Type B pancreatic cell (in vitro differentiated cells): ENCODE measurements around the gene CYP46A1. TPM values are rescaled to one million over a fixed set of nuclear protein-coding genes. Genes with fewer than 3 reads are reported as not detected.
A peak's percentile ranks its signal among the peaks of the same experiment; 100 is the strongest.

Experiments
- DNase-seq: peaks from one replicate; pipeline ENCODE4 v3.0.0; 2021; ENCODE audit warnings: mixed read lengths; ENCODE audit not compliant: unreplicated experiment; ENCODE audit errors: extremely low spot score
- H3K27ac Mint-ChIP-seq: 2 replicates; pipeline ENCODE4 v1.8.0; 2021; ENCODE audit warnings: mild to moderate bottlenecking, mixed read lengths
- H3K27me3 Mint-ChIP-seq: 2 replicates; pipeline ENCODE4 v1.8.0; 2021; ENCODE audit warnings: mixed read lengths
- H3K36me3 Mint-ChIP-seq: 2 replicates; pipeline ENCODE4 v1.8.0; 2021; ENCODE audit warnings: mixed read lengths
- H3K4me1 Mint-ChIP-seq: one replicate; pipeline ENCODE4 v1.8.0; 2021; ENCODE audit warnings: mixed read lengths; ENCODE audit not compliant: unreplicated experiment
- H3K4me3 Mint-ChIP-seq: 2 replicates; pipeline ENCODE4 v1.8.0; 2021; ENCODE audit warnings: mild to moderate bottlenecking, mixed read lengths
- H3K9me3 Mint-ChIP-seq: 2 replicates; pipeline ENCODE4 v1.8.0; 2021; ENCODE audit warnings: mixed read lengths
- total RNA-seq: library from RNA; stranded (reverse); gene quantifications from 2 replicates; pipeline ENCODE4 v1.2.1, GENCODE V29; 2021; ENCODE audit warnings: low replicate concordance
- TF ChIP-seq, protein P1 (sequence below): fragments of 200-600 bp; sonication (generic); conservative IDR thresholded peaks from 2 replicates; pipeline ENCODE4 v1.5.0; 2021; ENCODE audit warnings: antibody characterized with exemption, mild to moderate bottlenecking

CYP46A1 gene
- total RNA-seq, 1 donor from 2014 or later, result 4.7 TPM

DNA sequence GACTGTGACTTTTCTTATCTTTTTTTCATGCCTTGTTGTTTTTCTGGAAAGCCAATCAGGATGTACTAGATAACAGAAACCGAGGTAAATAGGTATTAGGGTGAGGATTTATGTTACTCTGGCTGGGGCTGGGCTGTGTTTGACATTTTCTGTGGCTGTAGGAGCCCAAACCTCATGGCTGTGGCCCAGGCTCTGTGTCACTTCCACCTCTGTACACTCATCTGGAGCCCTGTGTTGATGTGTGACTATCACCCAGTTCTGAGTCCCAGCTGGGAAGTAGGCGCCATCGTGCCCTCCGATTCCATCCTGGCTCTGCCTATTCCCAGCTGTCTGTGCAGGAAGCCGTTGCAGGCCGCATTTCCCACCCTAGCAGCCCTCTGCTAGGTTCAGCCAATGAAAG, 40.8 kb upstream of the CYP46A1 start:
- Mint-ChIP-seq H3K9me3 (no peaks in the 10 kb centered on the region), H3K4me3 (no peak overlapping the region), H3K4me1 (no peaks in the 10 kb centered on the region), H3K27ac (no peak overlapping the region), H3K27me3 (peaks cover 10% of the 10 kb centered on the region), H3K36me3 (no peaks in the 10 kb centered on the region)
- TF ChIP-seq, protein P1, sequence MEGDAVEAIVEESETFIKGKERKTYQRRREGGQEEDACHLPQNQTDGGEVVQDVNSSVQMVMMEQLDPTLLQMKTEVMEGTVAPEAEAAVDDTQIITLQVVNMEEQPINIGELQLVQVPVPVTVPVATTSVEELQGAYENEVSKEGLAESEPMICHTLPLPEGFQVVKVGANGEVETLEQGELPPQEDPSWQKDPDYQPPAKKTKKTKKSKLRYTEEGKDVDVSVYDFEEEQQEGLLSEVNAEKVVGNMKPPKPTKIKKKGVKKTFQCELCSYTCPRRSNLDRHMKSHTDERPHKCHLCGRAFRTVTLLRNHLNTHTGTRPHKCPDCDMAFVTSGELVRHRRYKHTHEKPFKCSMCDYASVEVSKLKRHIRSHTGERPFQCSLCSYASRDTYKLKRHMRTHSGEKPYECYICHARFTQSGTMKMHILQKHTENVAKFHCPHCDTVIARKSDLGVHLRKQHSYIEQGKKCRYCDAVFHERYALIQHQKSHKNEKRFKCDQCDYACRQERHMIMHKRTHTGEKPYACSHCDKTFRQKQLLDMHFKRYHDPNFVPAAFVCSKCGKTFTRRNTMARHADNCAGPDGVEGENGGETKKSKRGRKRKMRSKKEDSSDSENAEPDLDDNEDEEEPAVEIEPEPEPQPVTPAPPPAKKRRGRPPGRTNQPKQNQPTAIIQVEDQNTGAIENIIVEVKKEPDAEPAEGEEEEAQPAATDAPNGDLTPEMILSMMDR, result no peak
- no peak for DNase-seq

DNA sequence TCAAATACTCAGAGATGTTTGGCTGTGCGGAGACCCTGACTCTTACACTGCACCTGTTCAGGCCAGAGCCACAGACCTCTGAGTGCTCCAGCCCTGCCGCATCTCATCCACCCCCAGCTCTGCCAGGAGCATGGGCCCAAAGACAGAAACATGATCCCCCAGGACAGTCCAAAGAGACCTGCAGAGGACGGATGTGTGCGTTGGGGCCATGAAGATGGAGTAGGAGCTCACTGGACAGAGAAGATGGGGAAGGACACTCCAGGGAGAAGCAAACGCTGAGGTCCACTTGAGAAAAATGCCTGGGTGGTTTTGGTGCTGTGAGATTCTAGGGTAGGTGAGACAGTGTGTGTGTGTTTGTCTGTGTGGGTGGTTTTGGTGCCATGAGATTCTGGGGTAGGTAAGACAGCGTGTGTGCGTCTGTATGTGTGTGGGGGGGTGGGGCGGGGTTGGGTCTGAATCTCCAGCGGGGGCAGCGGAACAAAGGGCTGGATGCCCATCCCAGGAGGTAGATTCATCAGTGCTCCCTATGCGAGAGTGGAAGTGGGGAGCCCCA, 40.0 kb upstream of the CYP46A1 start:
- Mint-ChIP-seq H3K9me3 (no peaks in the 10 kb centered on the region), H3K4me3 (peak overlapping the region; percentile 61), H3K36me3 (no peaks in the 10 kb centered on the region), H3K27ac (no peak overlapping the region), H3K27me3 (peaks cover 12% of the 10 kb centered on the region), H3K4me1 (no peaks in the 10 kb centered on the region)
- TF ChIP-seq, protein P1, result no peak
- DNase-seq, result no peak

DNA sequence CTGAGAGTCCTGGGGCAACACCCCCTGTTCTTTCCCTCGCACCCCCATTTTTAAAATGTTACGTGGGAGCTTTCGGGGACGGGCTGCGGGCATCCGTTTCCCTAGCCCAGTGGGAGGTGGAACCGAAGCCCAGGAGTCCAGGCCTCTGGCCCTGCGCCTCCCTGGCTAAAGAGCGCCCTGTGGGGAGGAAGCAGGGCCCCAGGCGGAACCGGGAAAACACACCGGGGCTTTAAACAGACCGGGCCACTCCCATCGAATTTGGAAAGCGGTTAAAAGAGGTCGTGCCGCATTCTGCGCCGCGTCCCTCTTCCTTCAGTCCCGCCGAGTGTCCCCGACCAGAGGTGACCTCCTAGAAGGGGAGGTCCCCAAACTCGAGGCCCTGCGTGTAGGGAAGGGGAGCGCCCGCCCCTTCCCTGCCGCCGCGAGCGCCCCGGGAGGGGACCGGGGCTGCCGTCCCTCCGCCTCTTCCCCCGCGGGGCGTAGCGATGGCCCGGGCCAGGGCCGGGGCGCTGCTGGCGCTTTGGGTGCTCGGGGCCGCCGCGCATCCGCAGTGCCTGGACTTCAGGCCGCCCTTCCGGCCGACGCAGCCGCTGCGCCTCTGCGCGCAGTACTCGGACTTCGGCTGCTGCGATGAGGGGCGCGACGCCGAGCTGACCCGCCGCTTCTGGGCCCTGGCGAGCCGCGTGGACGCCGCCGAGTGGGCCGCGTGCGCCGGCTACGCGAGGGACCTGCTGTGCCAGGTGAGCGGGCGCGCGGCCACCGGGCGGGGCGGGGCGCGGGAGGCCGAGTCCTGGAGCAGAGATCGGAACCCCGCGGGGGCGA, 39.2 kb upstream of the CYP46A1 start, which contains the start of gene HHIPL1:
Gene HHIPL1 (plus strand): TSS at position 407 of the 822 bp plus-strand sequence. CDS start 79 bp downstream, at position 486.
- Mint-ChIP-seq H3K27me3 (peaks cover 12% of the 10 kb centered on the region), H3K4me1 (no peaks in the 10 kb centered on the region), H3K27ac (no peak within 1 kb of the TSS), H3K4me3 (peak within 1 kb of the TSS; percentile 61), H3K9me3 (no peaks in the 10 kb centered on the region), H3K36me3 (no peaks in the 10 kb centered on the region)
- TF ChIP-seq, protein P1, result peak; percentile 29
- DNase-seq, result no peak

DNA sequence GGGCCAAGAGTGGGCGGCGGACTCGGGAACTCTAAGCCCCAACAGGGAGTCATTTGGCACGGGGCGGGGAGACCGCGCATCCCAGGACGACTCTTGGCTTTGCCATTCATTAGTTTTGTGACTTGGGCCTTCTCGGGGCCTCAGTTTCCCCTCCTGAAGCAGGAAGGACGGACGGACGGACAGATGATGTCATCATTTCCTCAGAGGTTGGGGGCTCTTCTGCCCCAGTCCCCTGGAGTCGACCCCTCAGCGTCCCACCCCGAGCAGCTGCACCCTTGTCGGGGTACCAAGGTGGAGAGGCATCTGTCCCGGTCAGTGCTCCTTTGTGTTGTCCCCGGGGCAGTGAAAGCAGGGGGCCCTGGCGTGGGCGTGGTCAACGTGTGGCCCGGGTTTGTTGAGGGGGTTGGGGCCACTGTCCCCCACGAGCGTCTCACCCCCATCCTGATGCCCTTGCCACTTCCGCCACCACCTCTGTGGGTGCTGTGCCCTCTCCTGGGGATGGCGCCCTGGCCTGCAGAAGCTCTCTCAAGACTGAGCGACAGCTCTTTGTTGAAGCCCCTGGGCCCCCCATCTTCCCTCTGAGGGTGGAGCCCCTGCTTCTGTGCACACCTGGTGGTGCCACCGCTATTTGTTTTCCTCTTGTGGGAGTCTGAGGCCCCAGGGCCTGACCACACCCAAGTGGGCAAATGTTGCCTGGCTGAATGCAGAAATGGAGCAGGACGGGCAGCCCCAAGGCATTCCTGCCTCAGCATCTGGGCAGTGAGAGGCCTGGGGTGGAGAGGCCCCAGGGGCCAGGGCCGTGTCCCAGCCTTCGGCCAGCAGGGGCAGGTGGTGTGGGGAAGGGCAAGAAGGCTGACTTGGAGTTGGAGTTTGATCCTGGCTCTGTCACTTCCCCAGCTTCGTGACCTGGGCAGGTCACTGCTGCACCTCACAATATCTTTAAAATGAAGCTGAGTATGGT, 38.3 kb upstream of the CYP46A1 start:
- H3K9me3 Mint-ChIP-seq, result no peaks in the 10 kb centered on the region
- no peak for DNase-seq
- H3K4me1 Mint-ChIP-seq, result no peaks in the 10 kb centered on the region
- H3K27ac Mint-ChIP-seq, result no peak overlapping the region
- H3K27me3 Mint-ChIP-seq, result peaks cover 12% of the 10 kb centered on the region
- TF ChIP-seq, protein P1, result no peak
- H3K36me3 Mint-ChIP-seq, result no peaks in the 10 kb centered on the region
- H3K4me3 Mint-ChIP-seq, result peak overlapping the region; percentile 47

DNA sequence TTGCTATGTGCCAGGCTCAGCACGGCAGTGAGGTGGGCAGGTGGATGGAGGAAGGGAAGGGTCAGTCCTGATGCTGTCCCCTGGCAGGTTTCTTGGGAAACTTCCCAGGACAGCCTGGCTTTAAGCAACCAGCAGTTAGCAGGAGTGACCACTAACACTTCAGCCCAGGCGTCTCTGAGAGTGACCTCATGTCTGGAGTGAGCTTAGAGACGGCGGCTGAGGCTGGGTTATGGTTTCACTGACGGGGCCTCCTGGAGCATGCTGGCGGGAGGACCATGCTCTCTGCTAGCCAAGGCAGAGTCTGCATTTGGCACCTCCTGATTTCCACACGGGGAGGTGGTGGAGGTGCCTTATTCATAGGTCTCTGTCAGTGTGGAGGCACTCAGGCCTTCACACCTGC, 36.7 kb upstream of the CYP46A1 start:
- Mint-ChIP-seq H3K9me3 (no peaks in the 10 kb centered on the region), H3K27ac (no peak overlapping the region), H3K27me3 (peaks cover 14% of the 10 kb centered on the region), H3K36me3 (no peaks in the 10 kb centered on the region), H3K4me3 (no peak overlapping the region), H3K4me1 (no peaks in the 10 kb centered on the region)
- TF ChIP-seq, protein P1, result no peak
- DNase-seq, result no peak
